ENCODE measurements around the gene CD46.

GRCh38 chr1:207789386-207789785, 37.5 kb downstream of the CD46 start:
- TF ChIP-seq CTCF (IDR thresholded peaks at IDR 0.05; ENCODE audit: poor library complexity, severe bottlenecking) (no peak), RAD21 (conservative IDR thresholded peaks at IDR 0.05) (no peak), REST (IDR thresholded peaks at IDR 0.05; ENCODE audit: borderline replicate concordance) (no peak)

Data from neural cell (in vitro differentiated cells).